ENCODE results near the gene SAFB2. TPM values are rescaled to one million over a fixed set of nuclear protein-coding genes. Genes with fewer than 3 reads are reported as not detected.
A peak's percentile ranks its signal among the peaks of the same experiment; 100 is the strongest.

SAFB2 gene
- total RNA-seq, 4 donors from 2014 or later = 45.0 to 250 (median 129) TPM

GRCh38 chr19:5631567-5632240 lies 9.1 kb upstream of the SAFB2 start:
- Histone ChIP-seq H3K27me3 (no peaks in the 10 kb centered on the region), H3K27ac (peak overlapping the region; percentile 66 to 72), H3K36me3 (no peaks in the 10 kb centered on the region), H3K4me1 (peaks cover 9 to 18% of the 10 kb centered on the region in 2 donors), H3K4me3 (no peak overlapping the region), H3K9me3 (no peaks in the 10 kb centered on the region)
- TF ChIP-seq POLR2A (IDR thresholded peaks at IDR 0.05) (no peak), CTCF (IDR thresholded peaks at IDR 0.05) (no peak)
- intact Hi-C loops (cut with DNase I; ENCODE audit: low total_unique reads) = no loop called here
- DNase-seq = peak; percentile 31 to 32

GRCh38 chr19:5628919-5629481 lies 6.4 kb upstream of the SAFB2 start:
- Histone ChIP-seq H3K4me1 (peaks cover 9 to 31% of the 10 kb centered on the region in 2 donors), H3K27me3 (no peaks in the 10 kb centered on the region), H3K9me3 (no peaks in the 10 kb centered on the region), H3K4me3 (no peak overlapping the region), H3K27ac (no peak overlapping the region), H3K36me3 (no peaks in the 10 kb centered on the region)
- no peak for TF ChIP-seq CTCF (IDR thresholded peaks at IDR 0.05)
- no peak for DNase-seq
- intact Hi-C loops (cut with DNase I; ENCODE audit: low total_unique reads) = loop anchor here (10.0 kb wide), 1 partner anchor 46 kb away; no protein-coding TSS in a partner anchor

DNA sequence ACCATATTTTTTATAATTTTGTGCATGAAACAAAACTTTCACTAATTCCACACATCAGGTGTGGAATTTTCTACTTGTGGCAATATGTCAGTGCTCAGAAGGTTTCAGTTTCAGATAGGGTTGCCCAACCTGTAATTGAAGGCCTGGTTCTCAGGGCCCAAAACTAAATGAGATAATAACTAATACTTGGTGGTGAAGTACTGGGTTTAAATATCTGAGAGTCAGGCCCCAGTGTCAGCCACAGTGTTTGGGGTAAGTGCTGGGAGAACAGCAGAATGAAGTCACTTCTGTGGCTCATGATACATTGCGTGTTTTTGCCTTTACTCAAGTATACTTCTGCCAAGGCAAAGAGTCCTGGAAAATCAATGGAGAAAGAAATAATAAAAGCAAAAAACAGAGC lies 5.9 kb upstream of the SAFB2 start:
- peaks cover 9 to 31% of the 10 kb centered on the region in 2 donors for H3K4me1 ChIP-seq
- H3K36me3 ChIP-seq = no peaks in the 10 kb centered on the region
- TF ChIP-seq POLR2A (IDR thresholded peaks at IDR 0.05) = no peak
- TF ChIP-seq CTCF (IDR thresholded peaks at IDR 0.05) = no peak
- H3K27me3 ChIP-seq = no peaks in the 10 kb centered on the region
- H3K27ac ChIP-seq = no peak overlapping the region
- intact Hi-C loops (cut with DNase I; ENCODE audit: low total_unique reads) = loop anchor here (10.0 kb wide), 1 partner anchor 46 kb away; no protein-coding TSS in a partner anchor
- H3K4me3 ChIP-seq = no peak overlapping the region
- H3K9me3 ChIP-seq = no peaks in the 10 kb centered on the region
- no peak for DNase-seq

- peaks cover 9 to 25% of the 10 kb centered on the region in 2 donors for H3K4me1 ChIP-seq
- H3K36me3 ChIP-seq = no peaks in the 10 kb centered on the region
- intact Hi-C loops (cut with DNase I; ENCODE audit: low total_unique reads) = loop anchor here (10.0 kb wide), 1 partner anchor 47 kb away; no protein-coding TSS in a partner anchor
- no peak overlapping the region for H3K27ac ChIP-seq
- no peaks in the 10 kb centered on the region for H3K9me3 ChIP-seq
- H3K27me3 ChIP-seq = no peaks in the 10 kb centered on the region
- TF ChIP-seq POLR2A (IDR thresholded peaks at IDR 0.05) (no peak), CTCF (IDR thresholded peaks at IDR 0.05) (no peak)
- peak in 1 of 2 donors; percentile 36 for DNase-seq
- H3K4me3 ChIP-seq = no peak overlapping the region
These were observed 4.9 kb upstream of the SAFB2 start for GRCh38 chr19:5627395-5627904.

DNA sequence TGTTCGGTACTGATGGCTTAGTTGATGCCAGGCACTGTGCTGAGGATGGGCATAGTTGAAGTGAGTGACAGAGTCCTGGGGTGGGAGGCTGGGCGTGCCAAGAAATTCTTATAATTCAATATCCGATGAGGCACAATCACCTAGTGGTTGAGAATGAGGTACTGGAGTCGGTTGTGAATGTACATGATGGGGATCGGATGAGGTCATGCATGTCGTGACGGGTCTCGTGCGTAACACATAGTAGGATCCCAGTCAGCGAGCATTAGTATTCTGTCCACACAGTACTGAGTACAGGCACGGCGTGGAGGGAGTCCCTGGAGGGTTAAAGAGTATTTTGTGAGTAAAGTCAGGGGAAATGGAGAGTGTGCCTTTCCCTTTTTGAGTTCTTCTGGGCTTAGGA lies 3.1 kb upstream of the SAFB2 start:
- intact Hi-C loops (cut with DNase I; ENCODE audit: low total_unique reads) = loop anchor here (10.0 kb wide), 1 partner anchor 49 kb away; no protein-coding TSS in a partner anchor
- TF ChIP-seq POLR2A (IDR thresholded peaks at IDR 0.05) = no peak
- TF ChIP-seq CTCF (IDR thresholded peaks at IDR 0.05) = no peak
- H3K4me3 ChIP-seq = no peak overlapping the region
- H3K9me3 ChIP-seq = no peaks in the 10 kb centered on the region
- no peak overlapping the region for H3K27ac ChIP-seq
- H3K36me3 ChIP-seq = no peaks in the 10 kb centered on the region
- peaks cover 9 to 35% of the 10 kb centered on the region in 2 donors for H3K4me1 ChIP-seq
- H3K27me3 ChIP-seq = no peaks in the 10 kb centered on the region
- no peak for DNase-seq

All from uterus (tissue), 4 donors.